ENCODE results near the gene CPSF2.
"Not testable (repeated sequence)": the region's sequence is repeated elsewhere in the genome, so short reads cannot be mapped to it uniquely, and the experiment has no call there.

CPSF2 gene

DNA sequence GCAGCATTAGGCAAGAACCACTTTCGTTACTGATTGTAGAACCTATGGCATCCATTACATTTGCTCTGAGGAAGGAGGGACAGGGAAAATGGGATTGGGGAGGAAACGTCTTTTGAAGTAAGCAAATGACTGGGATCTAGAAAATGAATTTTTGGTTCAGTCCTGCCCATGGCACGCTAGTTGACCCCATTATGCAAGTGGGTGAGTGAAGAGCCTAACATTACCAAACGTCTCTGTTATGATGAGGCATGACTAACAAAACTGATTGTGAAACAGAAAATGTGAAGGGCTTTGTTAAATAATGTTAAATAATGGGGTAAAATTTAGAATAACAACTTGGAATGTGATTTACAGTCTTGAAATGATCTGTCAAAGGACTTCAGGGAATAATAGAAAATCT, 38.9 kb downstream of the CPSF2 start:
- DNase-seq: no peak

DNA sequence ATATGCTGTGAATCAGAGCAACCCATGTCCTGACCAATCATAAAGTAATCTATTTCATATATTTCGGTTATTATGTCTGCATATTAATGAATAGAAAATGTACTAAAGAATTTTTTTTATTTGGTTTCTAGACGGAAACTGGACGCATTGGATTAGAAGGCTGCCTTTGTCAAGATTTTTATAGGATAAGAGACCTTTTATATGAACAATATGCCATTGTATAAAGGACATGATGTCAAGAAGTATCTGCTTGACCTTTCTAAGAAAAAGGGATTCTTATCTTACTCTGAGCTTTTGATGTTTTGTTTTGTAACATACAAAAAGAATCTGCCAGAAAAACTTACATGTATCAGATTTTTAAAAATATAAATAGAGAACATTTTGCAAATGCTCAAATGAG, 39.8 kb downstream of the CPSF2 start:
- DNase-seq: no peak

DNA sequence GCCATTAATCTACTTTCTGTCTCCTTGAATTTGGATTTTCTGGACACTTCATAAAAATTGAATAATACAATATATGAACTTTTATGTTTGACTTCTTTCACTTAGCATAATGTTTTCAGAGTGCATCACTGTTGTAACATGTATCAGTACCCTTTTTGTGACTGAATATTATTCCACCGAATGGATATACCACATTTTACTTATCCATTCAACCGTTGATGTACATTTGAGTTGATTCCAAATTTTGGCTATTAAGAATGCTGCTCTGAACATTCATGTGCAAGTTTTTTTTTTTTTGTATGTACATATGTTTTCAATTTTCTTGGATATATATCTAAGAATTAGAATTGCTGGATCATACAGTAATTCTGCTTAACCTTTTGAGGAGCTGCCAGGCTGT, 43.2 kb downstream of the CPSF2 start:
- no peak for DNase-seq

GRCh38 chr14:92173668-92174067, 51.9 kb downstream of the CPSF2 start:
- DNase-seq: no peak

DNA sequence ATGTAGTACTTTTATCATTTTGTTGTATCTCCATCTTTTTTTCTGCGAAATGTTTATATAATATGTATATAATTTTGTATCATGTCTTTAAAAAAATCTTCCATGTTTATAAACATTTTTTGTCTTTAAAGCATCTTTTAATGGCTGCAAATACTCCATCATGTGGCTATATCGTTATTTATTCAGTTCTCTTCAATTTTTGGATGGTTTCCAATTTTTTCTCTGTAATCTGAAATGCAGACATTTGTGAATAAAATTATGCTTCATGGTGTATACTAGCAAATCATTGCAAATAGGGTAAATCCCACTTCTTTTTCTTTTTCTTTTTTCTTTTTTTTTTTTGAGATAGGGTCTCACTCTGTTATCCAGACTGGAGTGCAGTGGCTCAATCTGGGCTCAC, 54.0 kb downstream of the CPSF2 start:
- no peak for DNase-seq

DNA sequence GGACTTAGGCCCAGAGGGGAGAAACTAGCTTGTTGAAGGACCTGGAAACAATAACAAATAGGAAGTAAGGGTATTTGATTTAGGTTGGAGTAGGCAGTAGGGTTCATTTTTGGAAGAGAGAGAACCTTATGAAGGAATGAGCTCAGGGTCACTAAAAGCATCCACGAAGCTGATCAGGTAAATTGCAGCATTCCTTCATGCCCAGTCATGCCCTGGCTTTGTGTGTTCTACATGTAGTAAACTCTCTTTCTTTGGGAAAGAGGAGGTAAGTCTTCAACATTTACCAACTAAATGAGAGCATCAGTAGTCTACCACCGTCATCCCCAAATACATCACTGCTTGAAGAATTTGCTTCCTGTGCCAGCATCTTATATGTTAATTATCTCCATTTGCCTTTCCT, 54.7 kb downstream of the CPSF2 start:
- no peak for DNase-seq

DNA sequence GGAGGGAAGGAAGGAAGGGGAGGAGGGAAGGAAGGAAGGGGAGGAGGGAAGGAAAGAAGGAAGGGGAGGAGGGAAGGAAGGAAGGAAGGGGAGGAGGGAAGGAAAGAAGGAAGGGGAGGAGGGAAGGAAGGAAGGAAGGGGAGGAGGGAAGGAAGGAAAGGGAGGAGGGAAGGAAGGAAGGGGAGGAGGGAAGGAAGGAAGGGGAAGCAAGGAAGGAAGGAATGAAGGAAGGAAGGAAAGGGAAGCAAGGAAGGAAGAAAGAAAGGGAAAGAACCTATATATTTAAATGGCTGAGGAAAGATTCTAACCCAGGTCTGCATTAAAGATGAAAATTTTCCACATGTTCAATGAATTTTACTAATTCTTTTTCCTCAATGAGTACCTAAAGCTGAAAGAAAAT, 57.4 kb downstream of the CPSF2 start:
- not testable (repeated sequence) for DNase-seq

GRCh38 chr14:92185559-92185958, 63.8 kb downstream of the CPSF2 start:
- no peak for DNase-seq

DNA sequence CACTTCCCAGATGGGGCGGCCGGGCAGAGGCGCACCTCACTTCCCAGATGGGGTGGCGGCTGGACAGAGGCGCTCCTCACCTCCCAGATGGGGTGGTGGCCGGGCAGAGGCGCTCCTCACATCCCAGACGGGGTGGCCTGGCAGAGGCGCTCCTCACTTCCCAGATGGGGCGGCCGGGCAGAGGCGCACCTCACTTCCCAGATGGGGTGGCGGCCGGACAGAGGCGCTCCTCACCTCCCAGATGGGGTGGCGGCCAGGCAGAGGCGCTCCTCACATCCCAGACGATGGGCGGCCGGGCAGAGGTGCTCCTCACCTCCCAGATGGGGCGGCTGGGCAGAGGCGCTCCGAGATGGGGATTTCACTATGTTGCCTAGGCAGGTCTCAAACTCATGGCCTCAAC, 65.8 kb downstream of the CPSF2 start:
- not testable (repeated sequence) for DNase-seq

- DNase-seq: no peak
These were observed 69.0 kb downstream of the CPSF2 start for GRCh38 chr14:92190768-92191167.

- no peak for DNase-seq
These were observed 77.0 kb downstream of the CPSF2 start for GRCh38 chr14:92198804-92199203.

- no peak for DNase-seq
These were observed 78.0 kb downstream of the CPSF2 start for GRCh38 chr14:92199763-92200162.

DNA sequence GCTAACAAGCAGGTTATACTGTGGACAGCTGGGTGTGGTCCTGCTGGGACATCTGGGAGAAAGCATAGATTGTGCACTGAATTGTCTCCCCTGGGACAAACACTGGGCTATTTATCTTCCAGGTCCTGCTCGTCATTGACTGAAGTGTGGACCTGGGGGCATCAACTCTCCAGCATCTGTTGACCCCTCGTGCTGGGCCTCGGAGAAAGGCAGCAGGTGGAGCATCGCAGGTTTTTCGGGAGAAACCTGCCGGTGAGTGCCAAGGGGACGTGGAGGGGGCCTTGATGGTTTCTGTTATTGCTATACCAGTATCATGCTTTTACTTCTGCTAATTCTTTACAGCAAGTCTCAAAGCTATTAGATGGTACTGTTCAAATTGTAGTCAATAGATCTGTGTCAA, 81.3 kb downstream of the CPSF2 start:
- DNase-seq: no peak

GRCh38 chr14:92204792-92205191, 83.0 kb downstream of the CPSF2 start:
- DNase-seq: no peak

GRCh38 chr14:92207012-92207927, 85.5 kb downstream of the CPSF2 start:
- DNase-seq: no peak

DNA sequence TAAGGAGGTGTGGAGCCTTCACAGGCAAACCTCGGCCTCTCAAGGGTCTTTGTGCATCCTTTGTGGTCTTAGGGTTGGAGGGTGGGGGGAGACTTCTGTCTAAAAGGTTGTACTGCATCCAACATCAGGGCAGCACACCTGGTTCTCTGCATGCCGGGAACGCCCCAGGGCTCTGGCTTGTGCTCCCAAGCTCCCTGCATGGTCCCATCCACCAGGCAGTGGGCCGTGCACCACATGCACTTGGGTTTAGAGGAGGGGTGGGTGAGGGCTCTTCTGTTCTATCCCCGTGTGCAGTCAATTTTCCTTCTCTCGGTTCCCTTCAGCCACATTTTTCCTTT, 86.1 kb downstream of the CPSF2 start:
- DNase-seq: no peak

DNA sequence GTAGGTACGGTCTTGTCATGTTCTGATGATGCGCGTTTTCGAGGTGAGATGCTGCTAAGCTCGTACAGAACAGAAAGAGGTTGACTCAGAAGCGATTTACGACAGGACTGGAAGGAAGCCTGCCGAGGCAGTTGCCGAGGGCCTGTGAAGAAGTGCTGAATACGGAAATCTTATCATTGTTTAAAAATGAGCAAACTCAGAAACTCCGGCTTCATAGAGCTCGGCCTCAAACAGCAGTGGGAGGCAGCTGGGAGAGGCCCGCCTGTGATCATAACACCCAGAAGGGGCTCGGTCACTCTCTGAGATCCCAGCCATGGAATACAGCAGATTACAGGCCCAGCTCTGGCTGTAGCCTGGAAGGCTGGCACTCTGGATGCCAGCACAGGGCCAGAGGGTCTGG, 87.4 kb downstream of the CPSF2 start:
- DNase-seq: no peak

- DNase-seq: not testable (repeated sequence)
These were observed 91.4 kb downstream of the CPSF2 start for GRCh38 chr14:92213125-92213524.

DNA sequence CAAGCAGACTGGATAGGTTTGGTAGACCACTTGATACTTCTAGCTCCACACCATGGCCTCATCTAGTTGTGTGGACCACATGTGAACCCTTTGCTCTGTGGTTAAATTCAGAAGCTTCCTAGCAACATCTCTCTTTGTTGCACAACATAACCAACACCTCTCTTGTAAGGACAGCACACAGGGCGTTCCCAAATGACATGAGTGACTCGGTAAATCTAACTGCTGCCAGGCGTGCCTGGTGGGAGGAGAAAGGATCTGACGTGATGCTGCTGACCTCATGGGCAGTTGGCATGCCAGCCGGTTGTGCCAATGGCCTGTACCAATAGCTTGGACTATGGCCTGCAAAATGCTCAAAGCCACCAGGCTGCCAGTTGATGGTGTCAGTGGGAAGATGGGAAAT, 93.8 kb downstream of the CPSF2 start:
- DNase-seq: no peak

GRCh38 chr14:92217936-92218335, 96.2 kb downstream of the CPSF2 start:
- no peak for DNase-seq

All from hematopoietic multipotent progenitor cell treated with erythropoietin and hydrocortisone succinate and interleukin-3 and kit ligand, for 8 days (in vitro differentiated cells).